ENCODE results near the gene SPOCK1.

DNA sequence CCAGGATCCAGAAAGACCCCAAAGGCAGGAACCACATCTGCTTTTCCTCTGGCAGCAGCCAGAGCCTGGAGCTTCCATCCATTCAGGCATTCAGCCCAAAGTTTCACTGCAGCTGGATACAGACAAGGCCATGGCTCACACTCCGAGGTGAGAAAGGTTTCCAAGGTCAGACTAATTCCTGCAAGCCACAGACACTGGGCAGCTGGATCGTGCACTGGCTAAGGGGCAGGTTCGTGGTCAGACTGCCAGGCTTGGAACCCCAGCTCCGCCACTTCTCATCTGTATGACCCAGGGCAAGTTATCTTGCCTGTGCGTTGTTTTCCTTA, 36.9 kb downstream of the SPOCK1 start:
- TF ChIP-seq, protein P1, sequence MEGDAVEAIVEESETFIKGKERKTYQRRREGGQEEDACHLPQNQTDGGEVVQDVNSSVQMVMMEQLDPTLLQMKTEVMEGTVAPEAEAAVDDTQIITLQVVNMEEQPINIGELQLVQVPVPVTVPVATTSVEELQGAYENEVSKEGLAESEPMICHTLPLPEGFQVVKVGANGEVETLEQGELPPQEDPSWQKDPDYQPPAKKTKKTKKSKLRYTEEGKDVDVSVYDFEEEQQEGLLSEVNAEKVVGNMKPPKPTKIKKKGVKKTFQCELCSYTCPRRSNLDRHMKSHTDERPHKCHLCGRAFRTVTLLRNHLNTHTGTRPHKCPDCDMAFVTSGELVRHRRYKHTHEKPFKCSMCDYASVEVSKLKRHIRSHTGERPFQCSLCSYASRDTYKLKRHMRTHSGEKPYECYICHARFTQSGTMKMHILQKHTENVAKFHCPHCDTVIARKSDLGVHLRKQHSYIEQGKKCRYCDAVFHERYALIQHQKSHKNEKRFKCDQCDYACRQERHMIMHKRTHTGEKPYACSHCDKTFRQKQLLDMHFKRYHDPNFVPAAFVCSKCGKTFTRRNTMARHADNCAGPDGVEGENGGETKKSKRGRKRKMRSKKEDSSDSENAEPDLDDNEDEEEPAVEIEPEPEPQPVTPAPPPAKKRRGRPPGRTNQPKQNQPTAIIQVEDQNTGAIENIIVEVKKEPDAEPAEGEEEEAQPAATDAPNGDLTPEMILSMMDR (conservative IDR thresholded peaks at IDR 0.05 in 1 of 2, IDR thresholded peaks at IDR 0.05 in 1 of 2; ENCODE audit: extremely low read depth in 1 of 2, insufficient read depth in 1 of 2, low read depth in 1 of 2, low read length in 2 of 2), result no peak
- no peak for TF ChIP-seq EZH2 (IDR thresholded peaks at IDR 0.05; ENCODE audit: borderline replicate concordance, low read length)
